ENCODE results near the gene UBA3.

Gene UBA3

DNA sequence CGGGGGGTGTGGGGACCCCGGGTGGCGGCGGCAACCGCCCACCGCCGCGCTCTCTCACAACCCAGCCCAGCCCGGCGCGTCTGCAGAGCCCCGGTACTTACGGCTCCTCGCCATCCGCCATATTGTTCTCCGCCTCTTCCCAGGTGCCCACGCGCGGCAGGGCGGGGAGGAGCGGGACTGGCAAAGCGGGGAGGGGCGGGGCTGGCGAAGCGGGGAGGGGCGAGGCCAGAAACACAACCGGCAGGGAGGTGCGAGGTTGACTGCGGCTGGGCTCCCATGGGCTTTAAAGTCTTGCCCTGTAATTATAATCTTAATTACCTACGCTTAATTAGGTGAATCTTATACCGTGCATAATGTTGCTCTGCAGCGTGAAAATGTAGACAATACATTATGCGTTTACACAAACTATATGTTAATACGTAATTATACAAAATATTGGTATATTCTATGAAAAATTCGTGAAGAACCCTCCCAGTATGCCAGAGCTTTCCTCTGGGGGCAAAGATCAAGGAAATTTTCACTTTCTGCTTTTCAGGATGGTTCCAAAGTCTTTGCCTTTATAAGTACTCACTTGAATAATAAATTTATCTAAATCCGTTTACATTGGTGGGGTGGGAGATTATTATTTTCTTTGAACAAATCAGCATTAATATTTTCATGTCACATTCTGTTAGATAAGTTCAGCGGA, at the start of gene UBA3:
Gene UBA3 (minus strand): TSS at position 133 of the 688 bp plus-strand sequence. CDS start 12 bp downstream, at position 121.
- DNase-seq: peak; percentile 78

DNA sequence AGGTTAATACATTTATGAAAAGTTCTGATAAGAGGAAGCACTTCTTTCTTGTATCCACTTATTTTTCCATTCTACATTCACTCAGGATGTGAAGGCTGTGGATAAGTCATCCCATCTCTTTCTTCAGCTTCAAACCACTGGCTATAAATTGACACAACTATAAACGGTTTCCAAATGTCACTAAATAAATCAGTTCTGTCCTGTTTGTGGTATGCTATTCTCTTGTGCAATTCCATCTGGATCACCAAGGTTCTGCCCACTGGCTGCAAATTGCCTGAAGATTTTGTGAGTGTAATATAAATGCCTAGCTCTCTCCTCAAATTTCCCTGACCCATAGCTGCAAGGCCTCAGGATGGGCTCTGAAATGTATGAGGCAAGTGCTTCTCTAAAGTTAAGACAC, 49.4 kb upstream of the UBA3 start:
- no peak for DNase-seq

DNA sequence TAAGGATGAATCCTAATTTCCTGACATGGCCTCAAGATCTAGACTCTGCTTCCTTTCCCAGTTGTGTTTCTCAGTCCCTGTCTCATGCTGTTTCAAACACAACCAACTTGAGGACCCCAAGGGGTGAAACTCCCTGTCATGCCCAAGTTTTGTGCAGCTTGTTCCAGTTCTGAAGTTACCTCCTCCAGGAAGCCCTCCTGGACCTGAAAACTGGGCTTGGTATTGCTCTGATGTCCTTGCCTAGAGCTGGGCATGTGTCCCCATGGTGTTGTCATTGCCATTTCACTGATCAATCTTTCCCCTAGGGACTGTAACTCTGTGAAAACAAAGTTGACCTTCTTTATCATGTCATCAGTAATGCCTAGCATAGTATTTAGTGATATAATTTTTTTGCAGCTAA, 48.3 kb upstream of the UBA3 start:
- DNase-seq: no peak

DNA sequence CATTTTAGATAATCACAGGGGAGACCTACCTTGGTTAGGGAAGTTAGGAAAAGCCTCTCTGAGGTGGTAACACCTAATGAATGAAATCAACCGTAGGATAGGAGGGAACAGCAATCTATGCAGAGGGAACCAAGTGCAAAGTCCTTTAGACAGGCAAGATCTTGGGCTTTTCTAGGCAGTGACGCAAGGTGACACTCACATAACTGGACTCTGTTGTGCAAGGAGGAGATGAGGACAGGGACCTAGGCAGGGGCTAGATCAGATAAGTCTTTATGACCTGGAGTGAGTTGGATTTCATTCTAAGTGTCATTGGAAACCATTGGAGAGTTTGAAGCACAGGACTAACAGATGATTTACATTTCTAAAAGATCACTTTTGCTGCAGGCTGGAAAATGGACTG, 46.8 kb upstream of the UBA3 start:
- DNase-seq: no peak

DNA sequence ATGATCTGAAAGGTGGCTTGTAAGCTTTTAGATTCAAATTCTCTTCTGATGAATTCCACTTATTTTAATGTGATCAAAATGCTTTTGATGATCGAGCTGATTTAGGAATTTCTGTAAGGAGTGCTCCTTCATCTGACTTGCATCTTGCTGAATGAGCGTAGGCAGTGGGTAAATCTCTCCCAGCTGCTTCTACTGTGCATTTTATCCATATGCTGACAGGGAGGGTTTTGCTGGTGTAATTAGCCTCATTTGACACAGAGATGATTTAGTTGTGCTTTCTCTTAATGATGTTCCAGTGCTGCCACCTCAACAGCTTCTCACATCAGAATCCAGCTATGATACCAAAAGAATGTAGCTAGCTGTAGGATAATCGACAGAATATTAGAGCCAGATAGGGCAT, 46.1 kb upstream of the UBA3 start:
- DNase-seq: no peak

DNA sequence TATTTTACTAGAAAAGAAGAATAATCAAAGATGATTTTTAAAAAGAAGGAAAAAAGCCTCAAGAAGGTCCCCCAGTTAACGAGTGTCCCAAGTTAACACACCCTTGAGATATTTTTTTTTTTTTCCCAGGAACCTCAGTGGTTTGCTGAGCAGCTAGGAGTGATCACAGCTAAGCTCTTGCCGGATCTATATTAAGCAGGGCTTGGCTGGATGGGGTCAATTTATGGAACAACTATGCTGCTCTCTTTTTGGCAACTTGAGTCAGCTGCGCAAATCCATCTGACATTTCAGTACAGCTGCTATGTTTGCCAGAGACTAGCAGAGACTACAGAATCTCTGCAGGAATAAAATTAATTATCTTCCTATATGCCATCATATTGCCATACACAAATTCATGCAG, 42.2 kb upstream of the UBA3 start, which contains the start of gene LMOD3:
Gene LMOD3 (minus strand): TSS at position 193 of the 400 bp plus-strand sequence. CDS start 209 bp downstream, outside the sequence.
- no peak for DNase-seq

DNA sequence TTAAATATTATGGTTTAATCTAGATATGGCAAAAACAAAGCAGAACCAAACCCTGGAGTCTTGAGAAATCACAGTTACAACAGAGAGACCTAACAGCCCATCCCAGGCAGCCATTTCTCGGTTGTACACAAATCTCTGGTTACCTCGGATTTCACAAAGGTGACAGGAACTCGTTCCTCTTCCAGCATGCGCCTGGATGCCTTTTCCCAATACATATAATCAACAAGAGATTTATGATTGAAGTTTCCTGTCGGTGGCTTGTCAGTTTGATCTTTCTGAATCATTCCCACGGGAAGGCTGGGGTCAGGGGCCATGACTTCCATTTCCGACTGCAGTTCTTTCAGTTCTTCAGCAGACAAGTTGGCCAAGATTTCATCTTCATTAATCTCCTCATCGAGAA, 41.8 kb upstream of the UBA3 start:
- DNase-seq: no peak

DNA sequence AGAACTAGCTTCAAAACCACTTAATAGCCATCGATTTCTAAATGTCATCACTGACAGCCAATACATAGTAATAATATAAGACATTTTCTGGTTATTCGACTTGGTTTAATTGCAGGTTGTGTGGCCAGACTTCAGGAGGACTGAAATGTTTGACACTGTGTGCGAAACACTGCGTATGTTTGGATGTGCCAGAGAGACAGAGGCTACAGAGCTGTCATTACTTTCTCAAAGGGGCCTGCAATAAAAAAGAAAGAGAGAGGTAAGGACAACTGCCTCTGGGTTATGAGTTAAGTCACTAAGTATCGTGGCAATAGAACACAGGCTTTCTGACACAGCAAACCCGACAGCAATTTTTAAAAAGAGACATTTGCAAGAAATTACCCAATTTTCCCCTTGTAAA, 41.3 kb upstream of the UBA3 start:
- DNase-seq: no peak

DNA sequence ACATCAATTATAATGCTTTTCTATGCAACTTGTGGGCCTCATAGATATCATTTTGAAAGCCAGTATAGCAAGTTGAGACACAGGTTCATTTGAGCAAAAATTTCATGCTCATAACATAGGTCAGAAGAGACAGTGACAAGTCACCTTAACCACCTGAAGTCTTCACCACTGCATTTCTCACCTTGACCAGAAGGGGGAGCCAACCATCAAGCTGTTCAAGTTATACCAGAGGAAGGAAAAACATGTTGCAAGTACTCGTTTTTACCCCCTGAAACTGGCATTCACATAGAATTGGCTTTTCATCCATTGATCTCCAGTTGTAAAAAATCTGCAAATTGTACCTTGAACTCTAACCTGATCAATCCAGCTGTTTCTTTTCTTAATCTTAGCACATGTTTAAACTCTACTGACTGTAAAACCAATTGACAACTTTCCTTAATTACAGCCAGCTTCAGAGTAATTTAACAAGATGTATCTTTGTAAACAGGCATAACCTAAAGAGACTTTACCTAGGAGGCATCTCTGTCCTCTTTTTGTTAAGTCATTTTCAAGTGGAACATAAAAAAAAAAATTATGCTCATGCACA, 40.8 kb upstream of the UBA3 start:
- peak; percentile 58 for DNase-seq

DNA sequence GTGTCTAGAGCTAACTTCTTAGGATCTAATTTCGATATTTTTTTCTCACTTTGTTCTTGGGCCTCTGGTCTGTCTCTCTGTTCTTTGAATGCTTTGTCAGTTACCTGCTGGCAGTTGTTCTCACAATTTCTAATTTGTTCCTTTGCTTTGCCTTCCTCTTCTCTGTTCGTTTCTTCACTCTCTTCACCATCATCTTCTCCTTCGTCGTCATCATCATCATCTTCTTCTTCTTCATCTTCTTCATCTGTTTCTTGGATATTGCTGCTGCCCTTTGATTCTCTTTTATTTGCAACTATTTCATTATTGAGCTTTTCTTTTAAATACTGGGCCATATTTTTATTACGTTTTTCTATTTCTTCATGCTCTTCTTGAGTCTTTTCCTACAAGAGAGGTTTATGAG, 39.5 kb upstream of the UBA3 start:
- no peak for DNase-seq

DNA sequence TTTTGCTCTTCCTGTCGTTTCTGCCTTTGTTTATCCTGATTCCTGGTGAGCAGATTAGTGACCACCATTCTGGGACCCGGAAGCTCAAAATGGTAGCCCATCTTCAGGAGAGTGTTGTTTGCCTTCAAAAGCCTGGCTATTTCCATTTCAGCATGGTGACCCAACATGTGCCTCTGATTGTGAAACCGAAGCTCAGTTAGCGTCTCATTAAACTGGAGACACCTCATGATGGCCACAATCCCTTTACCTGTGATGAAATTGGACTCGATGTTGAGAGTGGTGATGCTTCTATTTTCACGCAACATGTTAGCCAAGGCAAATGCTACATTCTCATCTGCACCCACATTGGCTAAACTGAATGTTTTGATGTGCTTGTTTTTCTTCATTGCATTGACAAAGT, 39.0 kb upstream of the UBA3 start:
- no peak for DNase-seq

DNA sequence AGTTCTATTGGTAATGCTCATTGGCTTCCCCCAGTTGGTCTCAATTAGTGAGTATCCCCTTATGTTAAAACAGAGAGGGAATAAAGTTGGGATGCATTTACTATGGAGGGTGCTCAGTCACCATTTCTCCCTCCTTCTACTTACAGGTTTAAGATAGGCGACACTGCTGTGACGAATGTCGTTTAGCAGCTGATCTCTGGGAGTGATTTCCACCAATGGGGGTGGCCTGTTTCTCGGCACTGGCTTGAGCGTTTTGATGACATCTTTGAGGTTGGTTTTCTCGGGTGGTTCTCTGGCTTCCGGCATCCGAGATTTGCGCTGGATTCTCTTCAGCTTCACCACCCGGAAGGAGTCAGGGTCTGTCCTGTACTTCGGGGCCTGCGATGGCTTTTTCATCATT, 38.4 kb upstream of the UBA3 start:
- DNase-seq: no peak

DNA sequence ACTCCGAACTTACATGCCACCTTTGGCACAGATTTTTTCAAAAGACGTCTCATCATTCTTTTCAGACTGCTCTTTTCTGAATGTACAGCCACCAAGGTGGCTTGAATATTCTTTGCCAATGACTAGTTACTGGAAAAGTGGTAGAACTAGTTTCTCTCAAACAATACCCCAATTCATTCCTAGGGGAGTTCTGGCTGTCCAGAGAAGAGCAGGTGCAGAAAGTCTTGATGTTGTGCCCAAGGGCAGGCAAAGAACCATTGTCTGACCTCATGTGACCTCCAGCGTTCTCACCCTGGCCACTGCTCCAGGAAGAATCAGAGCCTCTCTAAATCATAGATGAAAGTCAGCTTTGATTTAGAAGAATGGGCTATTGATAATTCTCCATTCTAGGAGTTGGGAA, 36.7 kb upstream of the UBA3 start:
- DNase-seq: no peak

DNA sequence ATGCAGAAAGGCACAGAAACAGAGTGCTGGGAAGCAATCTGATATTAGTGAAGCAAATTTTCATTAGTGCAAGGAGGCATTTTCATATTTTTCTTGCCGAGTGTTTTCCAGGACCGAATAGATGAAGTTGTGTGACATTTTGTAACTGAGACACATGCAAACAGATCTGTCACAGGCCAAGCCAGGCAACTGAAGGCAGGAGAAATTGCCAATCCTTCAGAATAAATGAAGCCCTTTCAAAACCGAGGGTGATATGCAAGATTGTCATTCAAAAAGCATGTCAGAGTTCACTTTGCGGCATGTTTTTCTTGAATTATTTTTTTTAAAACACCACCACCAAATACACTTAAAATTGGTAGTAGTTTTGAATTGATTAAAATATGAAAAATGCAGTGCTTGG, 36.0 kb upstream of the UBA3 start:
- DNase-seq: no peak

DNA sequence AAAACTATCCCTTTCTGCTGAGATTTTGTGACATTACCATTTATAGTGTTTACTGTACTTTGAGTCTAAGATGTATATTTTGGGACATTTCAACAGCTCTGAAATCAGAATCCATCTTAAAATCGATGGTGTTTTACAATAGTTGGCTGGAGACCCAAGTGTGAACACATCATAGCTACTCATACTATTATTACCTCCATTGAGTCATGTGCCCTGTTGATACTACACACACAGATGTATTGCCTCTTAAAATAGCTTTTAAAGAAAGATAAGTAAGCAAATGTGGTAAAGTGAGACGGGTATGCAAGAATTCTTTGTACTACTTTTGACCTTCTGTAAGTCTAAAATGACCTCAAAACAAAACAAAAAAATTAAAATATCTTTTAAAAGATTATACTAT, 35.6 kb upstream of the UBA3 start:
- no peak for DNase-seq

DNA sequence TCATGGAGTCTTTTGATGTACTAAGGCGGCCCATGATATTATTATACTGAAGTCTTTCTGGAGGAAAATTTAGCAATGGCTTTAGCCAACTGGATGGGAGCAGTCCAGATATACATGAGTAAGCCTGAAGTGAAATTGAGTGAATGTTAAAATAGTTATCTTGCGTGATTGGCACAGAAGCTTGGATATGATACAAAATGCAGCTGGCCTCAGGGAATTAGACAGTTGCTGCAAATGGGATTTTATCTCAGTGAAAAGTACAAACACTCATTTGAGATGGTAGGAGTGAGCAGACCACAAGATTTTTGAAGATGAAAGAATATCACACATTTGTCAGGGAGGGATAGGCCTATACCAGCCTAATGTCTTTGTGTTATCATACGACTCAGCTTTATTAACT, 33.4 kb upstream of the UBA3 start:
- no peak for DNase-seq

DNA sequence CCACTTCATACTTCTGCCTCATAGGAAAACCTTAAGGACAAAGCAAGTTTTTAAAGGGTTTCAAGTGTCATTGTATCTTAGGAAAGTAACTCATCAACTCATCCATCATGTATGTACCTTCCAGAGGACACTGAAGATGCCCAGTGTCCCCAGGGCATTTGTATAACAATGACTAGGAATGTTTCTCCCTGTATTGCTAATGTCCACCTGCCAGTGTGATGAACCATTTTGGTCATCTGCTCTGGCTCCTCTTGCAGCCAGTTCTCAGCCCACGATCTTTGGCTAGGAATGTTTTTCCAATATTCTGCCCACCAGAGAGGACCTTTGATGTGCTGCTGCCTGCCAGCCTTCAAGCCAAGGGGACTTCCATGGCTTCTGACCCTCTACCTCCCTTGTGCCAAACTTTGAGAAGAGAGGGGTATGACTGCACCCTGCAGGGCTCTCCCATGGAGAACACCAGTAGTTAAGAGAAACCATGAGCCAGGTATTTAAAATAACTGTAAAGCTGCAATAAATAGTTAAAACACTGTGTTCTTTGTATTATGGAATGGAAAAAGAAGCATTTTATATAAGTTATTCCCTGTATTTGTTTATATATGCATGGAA, 30.9 kb upstream of the UBA3 start:
- DNase-seq: no peak

DNA sequence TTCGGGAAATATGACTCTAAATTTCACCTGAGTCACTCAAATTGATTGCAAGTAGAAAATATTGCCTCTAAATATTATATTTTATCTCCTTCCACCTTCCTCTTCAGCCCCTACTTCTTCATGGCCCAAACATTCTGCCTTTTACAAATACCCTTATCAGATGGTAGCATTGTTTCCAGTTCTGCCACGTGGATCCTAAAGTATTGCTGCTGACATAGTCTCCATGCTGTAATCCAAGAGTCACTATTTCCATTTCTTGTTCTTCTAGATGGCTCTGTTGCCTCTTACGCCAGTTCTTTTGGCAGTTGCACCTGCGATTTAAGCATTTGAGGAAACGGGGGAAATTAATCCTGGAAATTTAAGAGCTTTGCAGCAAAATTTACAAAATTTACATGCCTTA, 28.6 kb upstream of the UBA3 start:
- no peak for DNase-seq

DNA sequence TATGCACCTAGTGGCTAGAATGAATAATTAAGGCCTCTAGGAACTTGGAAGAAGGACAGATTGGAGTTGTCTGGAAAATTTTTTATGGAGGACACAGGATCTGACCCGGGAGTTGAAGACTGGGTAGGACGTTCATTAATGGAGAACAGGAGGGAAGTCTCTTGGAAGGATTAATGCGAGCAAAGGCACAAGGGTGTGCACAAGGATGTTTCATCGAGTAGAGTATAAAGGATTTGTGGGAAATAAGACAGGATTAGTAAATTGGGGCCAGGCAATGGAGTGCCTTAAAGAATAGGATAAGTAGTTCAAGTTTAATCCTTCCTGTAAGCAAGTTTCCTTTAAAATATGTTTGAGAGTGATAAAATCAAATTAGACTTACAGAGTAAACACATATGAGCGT, 27.7 kb upstream of the UBA3 start:
- no peak for DNase-seq

DNA sequence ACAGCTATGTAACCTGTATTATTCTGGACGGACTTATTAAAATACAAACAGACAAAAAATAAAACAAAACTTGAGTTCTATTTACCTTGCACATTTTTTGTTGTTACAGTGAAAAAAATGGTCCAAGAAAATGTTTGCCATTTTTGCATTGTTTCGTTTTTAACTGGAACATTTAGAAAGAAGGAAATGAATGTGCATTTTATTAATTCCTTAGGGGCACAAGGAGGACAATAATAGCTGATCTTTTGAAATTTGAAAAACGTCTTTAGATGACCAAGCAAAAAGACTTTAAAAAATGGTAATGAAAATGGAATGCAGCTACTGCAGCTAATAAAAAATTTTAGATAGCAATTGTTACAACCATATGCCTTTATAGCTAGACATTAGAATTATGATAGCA, 25.2 kb upstream of the UBA3 start:
- DNase-seq: no peak

DNA sequence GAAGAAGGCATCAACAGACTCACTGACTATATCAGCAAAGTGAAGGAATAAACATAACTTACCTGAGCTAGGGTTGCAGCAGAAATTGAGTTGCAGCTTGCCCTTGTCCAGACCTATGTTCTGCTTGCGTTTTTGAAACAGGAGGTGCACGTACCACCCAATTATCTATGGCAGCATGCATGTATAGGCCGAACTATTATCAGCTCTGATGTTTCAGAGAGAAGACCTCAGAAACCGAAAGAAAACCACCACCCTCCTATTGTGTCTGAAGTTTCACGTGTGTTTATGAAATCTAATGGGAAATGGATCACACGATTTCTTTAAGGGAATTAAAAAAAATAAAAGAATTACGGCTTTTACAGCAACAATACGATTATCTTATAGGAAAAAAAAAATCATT, 24.4 kb upstream of the UBA3 start:
- no peak for DNase-seq

DNA sequence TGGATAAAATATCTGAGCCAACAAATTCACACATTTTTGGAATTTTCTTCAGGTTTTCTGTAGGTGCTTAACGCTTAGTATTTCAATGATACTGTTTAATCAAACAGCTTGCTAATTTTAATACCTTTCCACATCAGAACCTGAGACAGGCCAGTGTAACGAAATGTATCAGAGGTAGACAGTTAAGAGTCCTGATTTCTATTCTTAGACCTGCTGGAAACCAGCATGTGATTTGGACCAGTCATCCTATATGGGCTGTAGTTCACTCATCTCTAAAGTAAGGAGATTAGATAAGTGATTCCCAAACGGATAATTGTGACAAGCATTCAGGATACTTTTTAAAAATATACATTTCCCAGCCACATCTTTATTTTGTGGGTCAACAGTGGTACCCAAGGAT, 23.0 kb upstream of the UBA3 start:
- DNase-seq: no peak

DNA sequence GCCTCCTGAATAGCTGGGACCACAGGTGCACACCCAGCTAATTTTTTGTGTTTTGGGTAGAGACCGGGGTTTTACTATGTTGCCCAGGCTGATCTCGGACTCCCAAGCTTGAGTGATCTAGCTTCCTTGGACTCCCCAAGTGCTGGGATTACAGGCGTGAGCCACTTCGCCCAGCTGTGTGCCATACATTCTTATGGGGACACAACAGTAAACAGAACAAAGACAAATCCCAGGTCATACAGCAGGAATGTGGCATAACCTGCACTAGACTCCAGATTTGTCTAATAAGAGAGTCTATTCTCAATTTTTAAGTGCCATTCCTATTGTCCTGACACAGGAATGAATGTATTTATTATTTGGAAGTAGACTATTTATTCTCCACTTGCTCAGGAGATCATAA, 22.2 kb upstream of the UBA3 start:
- DNase-seq: no peak

DNA sequence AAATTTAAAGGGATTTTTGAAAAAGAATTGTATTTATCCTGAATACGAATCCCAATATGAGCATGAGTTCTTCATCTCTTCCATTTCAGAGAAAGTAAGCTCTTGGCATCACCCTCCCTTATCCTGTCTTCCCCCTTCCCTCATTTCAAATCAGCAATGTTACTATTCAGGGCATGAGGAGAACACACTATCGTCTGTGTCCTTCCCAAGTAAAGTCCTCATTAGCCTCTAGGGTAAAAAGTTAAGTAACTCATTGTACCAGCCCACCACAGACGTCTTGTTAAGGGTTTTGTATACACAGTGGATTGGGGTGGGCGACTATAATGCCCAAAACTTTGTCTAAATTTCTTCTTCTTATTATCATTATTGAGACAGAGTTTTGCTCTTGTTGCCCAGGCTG, 19.4 kb upstream of the UBA3 start:
- DNase-seq: no peak

Data from NCI-H2171 treated with DMSO at 0.1 percent for 48 hours (cell line).